PC-3 (cell line): ENCODE measurements around the gene CHD2. TPM values are rescaled to one million over a fixed set of nuclear protein-coding genes. Genes with fewer than 3 reads are reported as not detected.
"Not testable (repeated sequence)": the region's sequence is repeated elsewhere in the genome, so short reads cannot be mapped to it uniquely, and the experiment has no call there.

ENCODE experiments used
- ATAC-seq: fragments of 200-7000 bp; cut with Tn5 transposase; 2 replicates; pipeline ENCODE4 v1.9.1; 2020; ENCODE audit warnings: mild to moderate bottlenecking, moderate library complexity
- BruUV-seq: library from RNA; stranded (reverse); fragments of 400-500 nt; replicated peaks from 2 replicates; lab custom pipeline; 2021; lab: Mats Ljungman, UMichigan
- CTCF ChIA-PET: fragments of 300-600 bp; sonication (Branson Sonifier 250); formaldehyde crosslinking; loops from one replicate; lab custom pipeline; 2022; ENCODE audit warnings: antibody characterized with exemption; lab: Charles Lee
- POLR2A ChIA-PET: fragments of 300-600 bp; sonication (Branson Sonifier 250); formaldehyde crosslinking; loops from one replicate; lab custom pipeline; 2022; ENCODE audit warnings: antibody characterized with exemption; ENCODE audit not compliant: unreplicated experiment; lab: Charles Lee
- DNase-seq: peaks from one replicate; pipeline ENCODE4 v3.0.0-alpha.2; 2015
- H2AFZ ChIP-seq: fragments of 300-600 bp; sonication (generic); 2 replicates; pipeline ENCODE4 v1.6.0; 2016; ENCODE audit warnings: antibody characterized with exemption, low read length
- H3F3A ChIP-seq: fragments of 300-600 bp; sonication (generic); one replicate; pipeline ENCODE4 v1.6.0; 2017; ENCODE audit warnings: antibody characterized with exemption, low read length, control low read depth, mild to moderate bottlenecking; ENCODE audit not compliant: unreplicated experiment
- H3K27ac ChIP-seq: fragments of 300-600 bp; sonication (generic); 2 replicates; pipeline ENCODE4 v1.5.1; 2016; ENCODE audit warnings: mild to moderate bottlenecking, low read length
- H3K27me3 ChIP-seq: fragments of 300-600 bp; sonication (generic); 2 replicates; pipeline ENCODE4 v1.6.1; 2016; ENCODE audit warnings: low read length, mixed read lengths
- H3K36me3 ChIP-seq: fragments of 300-600 bp; sonication (generic); 2 replicates; pipeline ENCODE4 v1.6.1; 2016; ENCODE audit warnings: low read depth, mixed run types, low read length, mixed read lengths
- H3K4me1 ChIP-seq: fragments of 300-600 bp; sonication (generic); 2 replicates; pipeline ENCODE4 v1.5.1; 2016; ENCODE audit warnings: low read length; ENCODE audit not compliant: insufficient read depth
- H3K4me2 ChIP-seq: fragments of 300-600 bp; sonication (generic); 2 replicates; pipeline ENCODE4 v1.6.0; 2016; ENCODE audit warnings: low read length
- H3K4me3 ChIP-seq: fragments of 300-600 bp; sonication (generic); 2 replicates; pipeline ENCODE4 v1.5.1; 2016; ENCODE audit warnings: mild to moderate bottlenecking, low read length, mixed read lengths
- H3K79me2 ChIP-seq: fragments of 300-600 bp; sonication (generic); 2 replicates; pipeline ENCODE4 v1.6.1; 2017; ENCODE audit warnings: low read length, mixed read lengths
- H3K9ac ChIP-seq: fragments of 300-600 bp; sonication (generic); 2 replicates; pipeline ENCODE4 v1.6.0; 2016; ENCODE audit warnings: mild to moderate bottlenecking, low read length
- H3K9me2 ChIP-seq: fragments of 300-600 bp; sonication (generic); replicated peaks from 2 replicates; pipeline ENCODE4 v1.6.1; 2016; ENCODE audit warnings: mixed run types, low read length, mixed read lengths
- H3K9me3 ChIP-seq: fragments of 300-600 bp; sonication (generic); 2 replicates; pipeline ENCODE4 v1.6.1; 2016; ENCODE audit warnings: low read length, mixed read lengths
- H4K20me1 ChIP-seq: fragments of 300-600 bp; sonication (generic); 2 replicates; pipeline ENCODE4 v1.6.1; 2016; ENCODE audit warnings: low read length, mixed read lengths
- CTCF ChIP-seq: fragments of 300-600 bp; sonication (generic); conservative IDR thresholded peaks from 2 replicates; pipeline ENCODE4 v1.5.1; 2017; ENCODE audit warnings: antibody characterized with exemption, low read depth, mild to moderate bottlenecking, low read length
- EZH2 ChIP-seq: fragments of 300-600 bp; sonication (generic); IDR thresholded peaks from one replicate; pipeline ENCODE4 v1.6.1; 2017; ENCODE audit warnings: antibody characterized with exemption, mild to moderate bottlenecking, low read length; ENCODE audit not compliant: unreplicated experiment
- EZH2phosphoT487 ChIP-seq: fragments of 300-600 bp; sonication (generic); IDR thresholded peaks from 2 replicates; pipeline ENCODE4 v1.6.1; 2018; ENCODE audit warnings: mild to moderate bottlenecking, antibody characterized with exemption, low read length, borderline replicate concordance
- intact Hi-C: fragments of 100-400 bp; cut with micrococcal nuclease; formaldehyde crosslinking; loops from 2 replicates; pipeline ENCODE4 v1.9.0; 2023
- total RNA-seq: library from RNA; depleted of rRNA; stranded (reverse); fragments of >200 nt; gene quantifications from 2 replicates; pipeline ENCODE4 v1.2.3, GENCODE V29; 2014

CHD2 gene
- total RNA-seq, 1 experiment from 2014 or later: 42.7 TPM

GRCh38 chr15:93059442-93059841 is 159.3 kb downstream of the CHD2 start:
- H3K79me2 ChIP-seq: no peaks in the 10 kb centered on the region
- intact Hi-C loops: no loop called here
- H3K4me2 ChIP-seq: no peak overlapping the region
- no peak overlapping the region for H3K9ac ChIP-seq
- no peak overlapping the region for H3K27ac ChIP-seq
- POLR2A ChIA-PET: no interaction called here
- no TSS peak for BruUV-seq
- DNase-seq (no peak), ATAC-seq (no peak)
- H4K20me1 ChIP-seq: no peaks in the 10 kb centered on the region
- H3K9me2 ChIP-seq: no peaks in the 10 kb centered on the region
- no peak overlapping the region for H3K4me3 ChIP-seq
- H3K36me3 ChIP-seq: no peaks in the 10 kb centered on the region
- CTCF ChIA-PET: no interaction called here
- no peaks in the 10 kb centered on the region for H3F3A ChIP-seq
- peaks cover 25% of the 10 kb centered on the region for H3K4me1 ChIP-seq
- H2AFZ ChIP-seq: no peak overlapping the region
- TF ChIP-seq EZH2phosphoT487 (no peak), EZH2 (no peak), CTCF (no peak)
- H3K27me3 ChIP-seq: no peaks in the 10 kb centered on the region
- no peaks in the 10 kb centered on the region for H3K9me3 ChIP-seq

GRCh38 chr15:93060336-93061248 is 160.5 kb downstream of the CHD2 start:
- H3F3A ChIP-seq: no peaks in the 10 kb centered on the region
- no peak overlapping the region for H3K4me3 ChIP-seq
- no peaks in the 10 kb centered on the region for H3K27me3 ChIP-seq
- no peak overlapping the region for H3K4me2 ChIP-seq
- no peak for TF ChIP-seq EZH2
- no peak for TF ChIP-seq EZH2phosphoT487
- no peak for TF ChIP-seq CTCF
- H3K9me3 ChIP-seq: no peaks in the 10 kb centered on the region
- ChIA-PET POLR2A (no interaction called here), CTCF (no interaction called here)
- DNase-seq (no peak), ATAC-seq (no peak)
- H3K79me2 ChIP-seq: no peaks in the 10 kb centered on the region
- no peaks in the 10 kb centered on the region for H3K9me2 ChIP-seq
- no peak overlapping the region for H2AFZ ChIP-seq
- intact Hi-C loops: no loop called here
- no peaks in the 10 kb centered on the region for H3K36me3 ChIP-seq
- BruUV-seq: no TSS peak
- no peaks in the 10 kb centered on the region for H4K20me1 ChIP-seq
- peaks cover 26% of the 10 kb centered on the region for H3K4me1 ChIP-seq
- no peak overlapping the region for H3K9ac ChIP-seq
- no peak overlapping the region for H3K27ac ChIP-seq

- H3K36me3 ChIP-seq: not testable (repeated sequence)
Measured at GRCh38 chr15:93062628-93063261, 162.6 kb downstream of the CHD2 start.

More at GRCh38 chr15:93062628-93063261, 162.6 kb downstream of the CHD2 start:
- H3K4me2 ChIP-seq: peak overlapping the region; percentile 58
- H2AFZ ChIP-seq, POLR2A ChIA-PET, CTCF ChIA-PET, H4K20me1 ChIP-seq, BruUV-seq, H3K79me2 ChIP-seq, H3K4me3 ChIP-seq, intact Hi-C loops, H3K9ac ChIP-seq, H3K9me3 ChIP-seq, H3K27me3 ChIP-seq, H3F3A ChIP-seq, H3K9me2 ChIP-seq, DNase-seq: not testable (repeated sequence)
- peak overlapping the region; percentile 79 for H3K27ac ChIP-seq
- ATAC-seq: 0 out of 2 replicates have a peak, but pooled peaks have one; percentile 5
- peaks cover 35% of the 10 kb centered on the region for H3K4me1 ChIP-seq
